IMR-90 (cell line): ENCODE data around the gene EVA1C. TPM values are rescaled to one million over a fixed set of nuclear protein-coding genes. Genes with fewer than 3 reads are reported as not detected.
"Not testable (repeated sequence)": the region's sequence is repeated elsewhere in the genome, so short reads cannot be mapped to it uniquely, and the experiment has no call there.

Source experiments
- ATAC-seq: fragments of 200-7000 bp; cut with Tn5 transposase; 2 replicates; pipeline ENCODE4 v1.9.1; 2020; ENCODE audit warnings: low read depth, mild to moderate bottlenecking, moderate library complexity
- BruUV-seq: library from RNA; stranded (reverse); fragments of 400-500 nt; replicated peaks from 2 replicates; lab custom pipeline; 2021; lab: Mats Ljungman, UMichigan
- CTCF ChIA-PET: fragments of 300-600 bp; formaldehyde crosslinking; extraction: SDS; loops from one replicate; lab custom pipeline; 2021; ENCODE audit warnings: antibody characterized with exemption; lab: Yijun Ruan, JAX
- POLR2A ChIA-PET: fragments of 300-600 bp; sonication (Branson Sonifier 250); formaldehyde crosslinking; loops from one replicate; lab custom pipeline; 2022; ENCODE audit warnings: antibody characterized with exemption; ENCODE audit not compliant: unreplicated experiment; lab: Charles Lee
- DNase-seq: peaks from one replicate; pipeline ENCODE4 v3.0.0; 2013
- H2AFZ ChIP-seq: replicated peaks from 2 replicates; pipeline ENCODE3; 2013; ENCODE audit warnings: low read length, mild to moderate bottlenecking; ENCODE audit not compliant: poor library complexity
- H2AK5ac ChIP-seq: 2 replicates; pipeline ENCODE4 v1.6.1; 2013; ENCODE audit warnings: low read depth, low read length, inconsistent platforms
- H2AK9ac ChIP-seq: replicated peaks from 2 replicates; pipeline ENCODE3; 2013; ENCODE audit warnings: mild to moderate bottlenecking, low read depth, low read length, moderate library complexity; ENCODE audit not compliant: poor library complexity
- H2BK120ac ChIP-seq: 2 replicates; pipeline ENCODE4 v1.6.1; 2013; ENCODE audit warnings: low read depth, low read length, inconsistent platforms
- H2BK15ac ChIP-seq: 3 replicates; pipeline ENCODE4 v1.6.1; 2013; ENCODE audit warnings: low read depth, low read length, inconsistent platforms
- H2BK20ac ChIP-seq: 2 replicates; pipeline ENCODE4 v1.6.1; 2013; ENCODE audit warnings: low read depth, mild to moderate bottlenecking, inconsistent platforms, low read length, moderate library complexity
- H2BK5ac ChIP-seq: 2 replicates; pipeline ENCODE4 v1.6.1; 2013; ENCODE audit warnings: mild to moderate bottlenecking, low read depth, low read length, inconsistent platforms; ENCODE audit not compliant: poor library complexity, severe bottlenecking
- H3K14ac ChIP-seq: replicated peaks from 2 replicates; pipeline ENCODE4 v1.6.1; 2013; ENCODE audit warnings: low read depth, low read length, inconsistent platforms
- H3K18ac ChIP-seq: 2 replicates; pipeline ENCODE4 v1.6.1; 2013; ENCODE audit warnings: low read depth, low read length, control low read depth
- H3K23ac ChIP-seq: 2 replicates; pipeline ENCODE4 v1.6.1; 2013; ENCODE audit warnings: low read depth, low read length, inconsistent platforms
- H3K27ac ChIP-seq: 2 replicates; pipeline ENCODE4 v1.5.1; 2013; ENCODE audit warnings: mild to moderate bottlenecking, control low read depth, low read length; ENCODE audit not compliant: insufficient read depth
- H3K27me3 ChIP-seq: 2 replicates; pipeline ENCODE4 v1.6.1; 2013; ENCODE audit warnings: low read length; ENCODE audit not compliant: control insufficient read depth, insufficient read depth
- H3K36me3 ChIP-seq: 2 replicates; pipeline ENCODE4 v1.6.1; 2013; ENCODE audit warnings: low read length, mixed read lengths; ENCODE audit not compliant: control insufficient read depth, insufficient read depth
- H3K4ac ChIP-seq: 2 replicates; pipeline ENCODE4 v1.6.1; 2013; ENCODE audit warnings: low read depth, low read length, inconsistent platforms
- H3K4me1 ChIP-seq: 2 replicates; pipeline ENCODE4 v1.6.1; 2013; ENCODE audit warnings: low read length, mixed read lengths; ENCODE audit not compliant: control insufficient read depth, insufficient read depth
- H3K4me2 ChIP-seq: 2 replicates; pipeline ENCODE4 v1.6.1; 2013; ENCODE audit warnings: low read depth, mild to moderate bottlenecking, control low read depth, low read length, moderate library complexity
- H3K4me3 ChIP-seq: 2 replicates; pipeline ENCODE4 v1.5.1; 2013; ENCODE audit warnings: low read depth, mild to moderate bottlenecking, control low read depth, low read length, moderate library complexity; ENCODE audit not compliant: insufficient read depth
- H3K56ac ChIP-seq: 2 replicates; pipeline ENCODE4 v1.6.1; 2013; ENCODE audit warnings: low read length, inconsistent platforms; ENCODE audit not compliant: insufficient read depth; ENCODE audit errors: extremely low read depth
- H3K79me1 ChIP-seq, 2 experiments: 2 replicates each; pipeline ENCODE4 v1.6.1; 2013; ENCODE audit warnings: low read length in 2 of 2, inconsistent platforms in 1 of 2, low read depth in 1 of 2
- H3K9ac ChIP-seq: 2 replicates; pipeline ENCODE4 v1.6.1; 2013; ENCODE audit warnings: low read depth, low read length, control low read depth
- H3K9me1 ChIP-seq: 2 replicates; pipeline ENCODE4 v1.6.1; 2013; ENCODE audit warnings: low read length, inconsistent platforms; ENCODE audit not compliant: insufficient read depth
- H3K9me3 ChIP-seq: 2 replicates; pipeline ENCODE4 v1.6.1; 2013; ENCODE audit warnings: low read length; ENCODE audit not compliant: control insufficient read depth, insufficient read depth
- H4K20me1 ChIP-seq: 2 replicates; pipeline ENCODE4 v1.6.1; 2013; ENCODE audit warnings: low read length, inconsistent platforms; ENCODE audit not compliant: insufficient read depth
- H4K5ac ChIP-seq: 2 replicates; pipeline ENCODE4 v1.6.1; 2013; ENCODE audit warnings: mild to moderate bottlenecking, low read depth, low read length, control low read depth
- H4K8ac ChIP-seq, 2 experiments: 2 replicates each; pipeline ENCODE4 v1.6.1; 2013; ENCODE audit warnings: low read depth in 2 of 2, low read length in 2 of 2, control low read depth in 1 of 2, inconsistent platforms in 1 of 2
- H4K91ac ChIP-seq: 2 replicates; pipeline ENCODE4 v1.6.1; 2013; ENCODE audit warnings: low read depth, low read length, inconsistent platforms; ENCODE audit not compliant: insufficient read depth
- WGBS, 2 experiments: methylation state at CpG; one replicate each; pipeline versions ENCODE4 v1.1.5 to v1.1.7; 2013; ENCODE audit warnings: missing lambda C conversion rate in 2 of 2; ENCODE audit not compliant: insufficient read length in 1 of 2; ENCODE audit errors: extremely low coverage in 2 of 2; 5-methylcytosine and 5-hydroxymethylcytosine counted together
- dilution Hi-C: fragments of 300-500 bp; cut with HindIII; formaldehyde crosslinking; loops from one replicate; pipeline ENCODE4 v1.14.3; 2018; ENCODE audit warnings: low sequenced_read_pairs; ENCODE audit not compliant: unreplicated experiment
- in situ Hi-C: fragments of 300-500 bp; cut with MboI; formaldehyde crosslinking; loops from 3 replicates; pipeline ENCODE4 v1.14.3; 2019; ENCODE audit warnings: low sequenced_read_pairs, inconsistent platforms, mixed read lengths
- intact Hi-C: fragments of 100-400 bp; cut with micrococcal nuclease; formaldehyde crosslinking; loops from 2 replicates; pipeline ENCODE4 v1.10.0; 2022
- polyA plus RNA-seq, 3 experiments: library from polyadenylated mRNA; depleted of rRNA; stranded (reverse); fragments of >200 nt; gene quantifications; 2 replicates each; pipeline ENCODE4 v1.2.3, GENCODE V29; 2012; ENCODE audit warnings: low replicate concordance in 1 of 3
- total RNA-seq: library from RNA; depleted of rRNA; stranded (reverse); fragments of >200 nt; gene quantifications from 2 replicates; pipeline ENCODE4 v1.2.3, GENCODE V29; 2012

EVA1C gene
- total and polyA plus RNA-seq, 2 of the 4 experiments (the other 2 are of a cell fraction): 0.72 to 1.1 TPM

- Histone ChIP-seq H3K9me1 (peaks cover 10% of the 10 kb centered on the region), H4K20me1 (peaks cover 51% of the 10 kb centered on the region), H3K4me1 (peaks cover 10% of the 10 kb centered on the region), H3K79me1 (peaks cover 21 to 66% of the 10 kb centered on the region in 2 experiments; a peak in 3 of 4 replicates)
- WGBS, 2 experiments: no CpG with 5 or more reads among the region's 11 CpGs
- H2AK5ac ChIP-seq, H3K23ac ChIP-seq, H2AFZ ChIP-seq, H2BK20ac ChIP-seq, DNase-seq, ATAC-seq, H3K27me3 ChIP-seq, H2AK9ac ChIP-seq, H2BK15ac ChIP-seq, H3K4ac ChIP-seq, BruUV-seq, H3K4me2 ChIP-seq, H3K4me3 ChIP-seq, H4K8ac ChIP-seq, dilution Hi-C loops, H2BK120ac ChIP-seq, H3K18ac ChIP-seq, POLR2A ChIA-PET, H3K36me3 ChIP-seq, intact Hi-C loops, H3K9me3 ChIP-seq, H2BK5ac ChIP-seq, H3K14ac ChIP-seq, H4K91ac ChIP-seq, H3K56ac ChIP-seq, H3K27ac ChIP-seq, H3K9ac ChIP-seq, H4K5ac ChIP-seq: not testable (repeated sequence)
- in situ Hi-C loops: loop anchor here (25.0 kb wide), 1 partner anchor 347 kb away; the partner anchor contains the start of gene SYNJ1
- CTCF ChIA-PET: interaction anchor here (2.1 kb wide), 1 partner anchor 13 kb away, joined by 4 read pairs; no protein-coding TSS in a partner anchor
Observed at GRCh38 chr21:32390537-32391224, 21.8 kb upstream of the EVA1C start.
